Measurements from ENCODE around the gene TGOLN2. TPM values are rescaled to one million over a fixed set of nuclear protein-coding genes. Genes with fewer than 3 reads are reported as not detected.

TGOLN2 gene
- total and polyA plus RNA-seq, 2 donors (not counting 3 experiments of a cell fraction or from before 2014, with no cell fraction given): 112 to 140 TPM

- Histone ChIP-seq H3K79me2 (ENCODE audit: control insufficient read depth, insufficient read depth, low read length) (no peaks in the 10 kb centered on the region), H2AFZ (ENCODE audit: low read depth, low read length) (no peak overlapping the region), H3K36me3 (ENCODE audit: control insufficient read depth in 2 of 2, extremely low read depth in 1 of 2, insufficient read depth in 2 of 2, low read length in 2 of 2) (peaks cover 3 to 11% of the 10 kb centered on the region in 2 experiments), H3K4me3 (replicated peaks in 1 of 3; ENCODE audit: insufficient read depth in 1 of 3, low read depth in 1 of 3, low read length in 3 of 3) (no peak overlapping the region), H3K9ac (replicated peaks; ENCODE audit: extremely low read depth, insufficient read depth, low read length) (no peak overlapping the region), H3K27me3 (ENCODE audit: control insufficient read depth in 2 of 2, insufficient read depth in 2 of 2, low read length in 2 of 2) (no peaks in the 10 kb centered on the region), H4K20me1 (replicated peaks; ENCODE audit: control insufficient read depth, extremely low read depth, insufficient read depth, low read length) (no peaks in the 10 kb centered on the region), H3K9me1 (replicated peaks; ENCODE audit: control insufficient read depth, extremely low read depth, insufficient read depth, low read length) (no peaks in the 10 kb centered on the region), H3K4me1 (ENCODE audit: control insufficient read depth, extremely low read depth, insufficient read depth, low read length) (peaks cover 9% of the 10 kb centered on the region), H3K9me3 (replicated peaks; ENCODE audit: control insufficient read depth, insufficient read depth, low read length) (no peaks in the 10 kb centered on the region), H3K4me2 (ENCODE audit: insufficient read depth, low read length) (no peak overlapping the region), H3K27ac (ENCODE audit: insufficient read depth, low read depth, low read length) (no peak overlapping the region)
- ChIA-PET CTCF (no interaction called here), POLR2A (no interaction called here)
- dilution Hi-C loops (cut with MboI; ENCODE audit: extremely low pct_ligation_motif_present, low sequenced_read_pairs): no loop called here
- DNase-seq (ENCODE audit: low read depth, low spot score) (no peak), FAIRE-seq (no peak)
- TF ChIP-seq CTCF (IDR thresholded peaks at IDR 0.05; ENCODE audit: extremely low read depth in 1 of 2, insufficient read depth in 1 of 2, low read depth in 1 of 2, low read length in 2 of 2) (no peak), EZH2 (IDR thresholded peaks at IDR 0.05; ENCODE audit: borderline replicate concordance, low read depth, low read length, severe bottlenecking) (no peak), MAX (IDR thresholded peaks at IDR 0.05; ENCODE audit: insufficient read depth, insufficient read length) (no peak), GATA2 (IDR thresholded peaks at IDR 0.05; ENCODE audit: insufficient read depth, insufficient read length, low read depth, low read length) (no peak), JUN (IDR thresholded peaks at IDR 0.05; ENCODE audit: borderline replicate concordance, insufficient read depth, insufficient read length, low read depth) (no peak), POLR2A (IDR thresholded peaks at IDR 0.05; ENCODE audit: low read depth, low read length) (no peak)
- intact Hi-C loops (cut with micrococcal nuclease): no loop called here
- BruUV-seq (replicated peaks): no TSS peak
Measured at GRCh38 chr2:85307527-85307897, 20.3 kb downstream of the TGOLN2 start.

Data from endothelial cell of umbilical vein (primary cell).